IMR-90 (cell line): Measurements from ENCODE around the gene SIRT7. TPM values are rescaled to one million over a fixed set of nuclear protein-coding genes. Genes with fewer than 3 reads are reported as not detected.

ENCODE experiments used
- ATAC-seq: fragments of 200-7000 bp; cut with Tn5 transposase; 2 replicates; pipeline ENCODE4 v1.9.1; 2020; ENCODE audit warnings: low read depth, mild to moderate bottlenecking, moderate library complexity
- BruUV-seq: library from RNA; stranded (reverse); fragments of 400-500 nt; replicated peaks from 2 replicates; lab custom pipeline; 2021; lab: Mats Ljungman, UMichigan
- CTCF ChIA-PET: fragments of 300-600 bp; formaldehyde crosslinking; extraction: SDS; loops from one replicate; lab custom pipeline; 2021; ENCODE audit warnings: antibody characterized with exemption; lab: Yijun Ruan, JAX
- POLR2A ChIA-PET: fragments of 300-600 bp; sonication (Branson Sonifier 250); formaldehyde crosslinking; loops from one replicate; lab custom pipeline; 2022; ENCODE audit warnings: antibody characterized with exemption; ENCODE audit not compliant: unreplicated experiment; lab: Charles Lee
- DNase-seq: peaks from one replicate; pipeline ENCODE4 v3.0.0; 2013
- H2AFZ ChIP-seq: replicated peaks from 2 replicates; pipeline ENCODE3; 2013; ENCODE audit warnings: low read length, mild to moderate bottlenecking; ENCODE audit not compliant: poor library complexity
- H2AK5ac ChIP-seq: 2 replicates; pipeline ENCODE4 v1.6.1; 2013; ENCODE audit warnings: low read depth, low read length, inconsistent platforms
- H2AK9ac ChIP-seq: replicated peaks from 2 replicates; pipeline ENCODE3; 2013; ENCODE audit warnings: mild to moderate bottlenecking, low read depth, low read length, moderate library complexity; ENCODE audit not compliant: poor library complexity
- H2BK120ac ChIP-seq: 2 replicates; pipeline ENCODE4 v1.6.1; 2013; ENCODE audit warnings: low read depth, low read length, inconsistent platforms
- H2BK15ac ChIP-seq: 3 replicates; pipeline ENCODE4 v1.6.1; 2013; ENCODE audit warnings: low read depth, low read length, inconsistent platforms
- H2BK20ac ChIP-seq: 2 replicates; pipeline ENCODE4 v1.6.1; 2013; ENCODE audit warnings: low read depth, mild to moderate bottlenecking, inconsistent platforms, low read length, moderate library complexity
- H2BK5ac ChIP-seq: 2 replicates; pipeline ENCODE4 v1.6.1; 2013; ENCODE audit warnings: mild to moderate bottlenecking, low read depth, low read length, inconsistent platforms; ENCODE audit not compliant: poor library complexity, severe bottlenecking
- H3K14ac ChIP-seq: replicated peaks from 2 replicates; pipeline ENCODE4 v1.6.1; 2013; ENCODE audit warnings: low read depth, low read length, inconsistent platforms
- H3K18ac ChIP-seq: 2 replicates; pipeline ENCODE4 v1.6.1; 2013; ENCODE audit warnings: low read depth, low read length, control low read depth
- H3K23ac ChIP-seq: 2 replicates; pipeline ENCODE4 v1.6.1; 2013; ENCODE audit warnings: low read depth, low read length, inconsistent platforms
- H3K27ac ChIP-seq: 2 replicates; pipeline ENCODE4 v1.5.1; 2013; ENCODE audit warnings: mild to moderate bottlenecking, control low read depth, low read length; ENCODE audit not compliant: insufficient read depth
- H3K27me3 ChIP-seq: 2 replicates; pipeline ENCODE4 v1.6.1; 2013; ENCODE audit warnings: low read length; ENCODE audit not compliant: control insufficient read depth, insufficient read depth
- H3K36me3 ChIP-seq: 2 replicates; pipeline ENCODE4 v1.6.1; 2013; ENCODE audit warnings: low read length, mixed read lengths; ENCODE audit not compliant: control insufficient read depth, insufficient read depth
- H3K4ac ChIP-seq: 2 replicates; pipeline ENCODE4 v1.6.1; 2013; ENCODE audit warnings: low read depth, low read length, inconsistent platforms
- H3K4me1 ChIP-seq: 2 replicates; pipeline ENCODE4 v1.6.1; 2013; ENCODE audit warnings: low read length, mixed read lengths; ENCODE audit not compliant: control insufficient read depth, insufficient read depth
- H3K4me2 ChIP-seq: 2 replicates; pipeline ENCODE4 v1.6.1; 2013; ENCODE audit warnings: low read depth, mild to moderate bottlenecking, control low read depth, low read length, moderate library complexity
- H3K4me3 ChIP-seq: 2 replicates; pipeline ENCODE4 v1.5.1; 2013; ENCODE audit warnings: low read depth, mild to moderate bottlenecking, control low read depth, low read length, moderate library complexity; ENCODE audit not compliant: insufficient read depth
- H3K56ac ChIP-seq: 2 replicates; pipeline ENCODE4 v1.6.1; 2013; ENCODE audit warnings: low read length, inconsistent platforms; ENCODE audit not compliant: insufficient read depth; ENCODE audit errors: extremely low read depth
- H3K79me1 ChIP-seq, 2 experiments: 2 replicates each; pipeline ENCODE4 v1.6.1; 2013; ENCODE audit warnings: low read length in 2 of 2, inconsistent platforms in 1 of 2, low read depth in 1 of 2
- H3K9ac ChIP-seq: 2 replicates; pipeline ENCODE4 v1.6.1; 2013; ENCODE audit warnings: low read depth, low read length, control low read depth
- H3K9me1 ChIP-seq: 2 replicates; pipeline ENCODE4 v1.6.1; 2013; ENCODE audit warnings: low read length, inconsistent platforms; ENCODE audit not compliant: insufficient read depth
- H3K9me3 ChIP-seq: 2 replicates; pipeline ENCODE4 v1.6.1; 2013; ENCODE audit warnings: low read length; ENCODE audit not compliant: control insufficient read depth, insufficient read depth
- H4K20me1 ChIP-seq: 2 replicates; pipeline ENCODE4 v1.6.1; 2013; ENCODE audit warnings: low read length, inconsistent platforms; ENCODE audit not compliant: insufficient read depth
- H4K5ac ChIP-seq: 2 replicates; pipeline ENCODE4 v1.6.1; 2013; ENCODE audit warnings: mild to moderate bottlenecking, low read depth, low read length, control low read depth
- H4K8ac ChIP-seq, 2 experiments: 2 replicates each; pipeline ENCODE4 v1.6.1; 2013; ENCODE audit warnings: low read depth in 2 of 2, low read length in 2 of 2, control low read depth in 1 of 2, inconsistent platforms in 1 of 2
- H4K91ac ChIP-seq: 2 replicates; pipeline ENCODE4 v1.6.1; 2013; ENCODE audit warnings: low read depth, low read length, inconsistent platforms; ENCODE audit not compliant: insufficient read depth
- BHLHE40 ChIP-seq: fragments of 150-350 bp; IDR thresholded peaks from 2 replicates; pipeline ENCODE4 v1.6.1; 2016; ENCODE audit warnings: mild to moderate bottlenecking, low read depth, low read length
- CEBPB ChIP-seq: IDR thresholded peaks from 2 replicates; pipeline ENCODE4 v1.6.1; 2012; ENCODE audit warnings: low read depth, low read length, improper control_type of control experiment
- CTCF ChIP-seq: conservative IDR thresholded peaks from 2 replicates; pipeline ENCODE4 v1.5.1; 2012; ENCODE audit warnings: mild to moderate bottlenecking, low read depth, low read length, improper control_type of control experiment
- ELK1 ChIP-seq: fragments of 150-350 bp; IDR thresholded peaks from 2 replicates; pipeline ENCODE4 v1.6.1; 2016; ENCODE audit warnings: low read depth, mild to moderate bottlenecking, low read length, moderate library complexity, borderline replicate concordance
- MAFK ChIP-seq: IDR thresholded peaks from 2 replicates; pipeline ENCODE4 v1.6.1; 2012; ENCODE audit warnings: low read depth, low read length, improper control_type of control experiment
- MXI1 ChIP-seq: IDR thresholded peaks from 2 replicates; pipeline ENCODE4 v1.6.1; 2012; ENCODE audit warnings: low read depth, mild to moderate bottlenecking, low read length, moderate library complexity, borderline replicate concordance
- NFE2L2 ChIP-seq: fragments of 150-350 bp; IDR thresholded peaks from 2 replicates; pipeline ENCODE4 v1.6.1; 2016; ENCODE audit warnings: low read depth, mild to moderate bottlenecking, low read length
- POLR2A ChIP-seq: IDR thresholded peaks from 2 replicates; pipeline ENCODE4 v1.6.1; 2012; ENCODE audit warnings: mild to moderate bottlenecking, low read depth, low read length
- RAD21 ChIP-seq: IDR thresholded peaks from 2 replicates; pipeline ENCODE4 v1.6.1; 2012; ENCODE audit warnings: low read length, improper control_type of control experiment
- RCOR1 ChIP-seq: IDR thresholded peaks from 2 replicates; pipeline ENCODE4 v1.6.1; 2012; ENCODE audit warnings: mild to moderate bottlenecking, low read length, improper control_type of control experiment; ENCODE audit not compliant: insufficient replicate concordance
- SMC3 ChIP-seq: fragments of 150-350 bp; IDR thresholded peaks from 2 replicates; pipeline ENCODE4 v1.6.1; 2016; ENCODE audit warnings: low read depth, mild to moderate bottlenecking, antibody characterized with exemption, low read length, moderate library complexity
- USF2 ChIP-seq: fragments of 150-350 bp; IDR thresholded peaks from 2 replicates; pipeline ENCODE4 v1.6.1; 2017; ENCODE audit warnings: mild to moderate bottlenecking, antibody characterized with exemption, low read length, low read depth
- WGBS, 2 experiments: methylation state at CpG; one replicate each; pipeline versions ENCODE4 v1.1.5 to v1.1.7; 2013; ENCODE audit warnings: missing lambda C conversion rate in 2 of 2; ENCODE audit not compliant: insufficient read length in 1 of 2; ENCODE audit errors: extremely low coverage in 2 of 2; 5-methylcytosine and 5-hydroxymethylcytosine counted together
- dilution Hi-C: fragments of 300-500 bp; cut with HindIII; formaldehyde crosslinking; loops from one replicate; pipeline ENCODE4 v1.14.3; 2018; ENCODE audit warnings: low sequenced_read_pairs; ENCODE audit not compliant: unreplicated experiment
- in situ Hi-C: fragments of 300-500 bp; cut with MboI; formaldehyde crosslinking; loops from 3 replicates; pipeline ENCODE4 v1.14.3; 2019; ENCODE audit warnings: low sequenced_read_pairs, inconsistent platforms, mixed read lengths
- intact Hi-C: fragments of 100-400 bp; cut with micrococcal nuclease; formaldehyde crosslinking; loops from 2 replicates; pipeline ENCODE4 v1.10.0; 2022
- polyA plus RNA-seq, 3 experiments: library from polyadenylated mRNA; depleted of rRNA; stranded (reverse); fragments of >200 nt; gene quantifications; 2 replicates each; pipeline ENCODE4 v1.2.3, GENCODE V29; 2012; ENCODE audit warnings: low replicate concordance in 1 of 3
- total RNA-seq: library from RNA; depleted of rRNA; stranded (reverse); fragments of >200 nt; gene quantifications from 2 replicates; pipeline ENCODE4 v1.2.3, GENCODE V29; 2012

Gene SIRT7
- total and polyA plus RNA-seq, 2 of the 4 experiments (the other 2 are of a cell fraction) = 14.5 to 19.8 TPM

- CTCF ChIA-PET = no interaction called here
- in situ Hi-C loops (no loop called here), intact Hi-C loops (no loop called here), dilution Hi-C loops (no loop called here)
- H4K5ac ChIP-seq = no peak overlapping the region
- H3K9ac ChIP-seq = no peak overlapping the region
- ATAC-seq (no peak), DNase-seq (no peak)
- H3K36me3 ChIP-seq = peaks cover 14% of the 10 kb centered on the region; the same call in 1 of the 2 replicates
- H3K27ac ChIP-seq = no peak overlapping the region
- TF ChIP-seq SMC3 (no peak), CEBPB (no peak), MAFK (no peak), MXI1 (no peak), POLR2A (no peak), CTCF (no peak), ELK1 (no peak), BHLHE40 (no peak), RCOR1 (no peak), NFE2L2 (no peak), RAD21 (no peak), USF2 (no peak)
- peaks cover 0 to 20% of the 10 kb centered on the region in 2 experiments; a peak in 2 of 4 replicates for H3K79me1 ChIP-seq
- no peak overlapping the region for H4K8ac ChIP-seq
- H2BK5ac ChIP-seq = no peak overlapping the region
- H2AFZ ChIP-seq = no peak overlapping the region
- H3K4me3 ChIP-seq = no peak overlapping the region
- no peak overlapping the region for H2BK15ac ChIP-seq
- no peak overlapping the region for H3K56ac ChIP-seq
- H2BK20ac ChIP-seq = no peak overlapping the region
- BruUV-seq = no TSS peak
- no peak overlapping the region for H3K18ac ChIP-seq
- H3K9me3 ChIP-seq = no peaks in the 10 kb centered on the region
- H3K9me1 ChIP-seq = 0 out of 2 replicates have a peak, but pooled peaks cover 7% of the 10 kb centered on the region
- H3K4ac ChIP-seq = no peak overlapping the region
- peaks cover 12% of the 10 kb centered on the region for H4K20me1 ChIP-seq
- POLR2A ChIA-PET = no interaction called here
- no peak overlapping the region for H2AK5ac ChIP-seq
- H3K4me1 ChIP-seq = peaks cover 6% of the 10 kb centered on the region
- WGBS, 2 experiments = 96% methylated on average over 5 of the region's 16 CpGs; no CpG with 5 or more reads in 1 of the 2 experiments
- H4K91ac ChIP-seq = no peak overlapping the region
- no peak overlapping the region for H2BK120ac ChIP-seq
- H2AK9ac ChIP-seq = no peak overlapping the region
- no peak overlapping the region for H3K23ac ChIP-seq
- no peak overlapping the region for H3K4me2 ChIP-seq
- H3K14ac ChIP-seq = no peak overlapping the region
- H3K27me3 ChIP-seq = no peaks in the 10 kb centered on the region
Observed at GRCh38 chr17:81905424-81905875, 12.5 kb downstream of the SIRT7 start.
